ENCODE data around the gene SYNGR2.
A peak's percentile ranks its signal among the peaks of the same experiment; 100 is the strongest.

DNA sequence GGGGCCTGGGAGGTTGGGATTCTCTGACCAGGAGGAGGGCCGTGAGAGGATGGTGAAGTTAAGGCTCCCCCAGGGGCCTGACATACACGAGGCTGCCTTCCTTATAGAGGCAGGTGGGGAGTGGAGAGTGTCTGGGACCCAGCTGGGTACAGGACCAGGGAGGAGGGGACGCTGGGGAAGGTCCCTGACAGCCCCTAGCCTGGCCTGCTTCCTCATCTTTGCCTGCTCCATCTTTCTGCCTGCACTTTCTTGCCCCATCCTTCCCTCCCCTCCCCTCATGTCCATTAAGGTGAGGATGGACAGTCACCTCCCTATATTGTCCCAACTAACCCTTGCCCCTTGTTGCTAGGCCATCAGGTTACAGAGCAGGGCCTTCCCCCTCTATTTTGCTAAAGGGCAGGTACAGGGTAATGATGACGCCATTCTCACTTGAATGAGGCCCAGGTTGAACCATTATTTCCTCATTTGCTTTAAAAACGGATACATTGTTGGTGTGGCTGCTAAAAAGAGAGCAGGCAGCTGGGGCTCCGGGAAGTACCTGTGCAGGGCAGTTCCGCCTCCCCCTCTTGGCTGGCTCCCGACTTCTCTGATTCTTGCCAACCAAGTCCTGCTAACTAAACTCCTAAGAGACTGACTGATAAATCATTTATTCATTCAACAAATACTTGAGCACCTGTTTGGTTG, 20.9 kb upstream of the SYNGR2 start:
- TF ChIP-seq POLR2A (IDR thresholded peaks at IDR 0.05; ENCODE audit: low read depth, low read length): peak; percentile 50
- peak; percentile 63 for TF ChIP-seq SPI1 (IDR thresholded peaks at IDR 0.05; ENCODE audit: low read depth, low read length)
- no peak for TF ChIP-seq POLR2AphosphoS5 (IDR thresholded peaks at IDR 0.05; ENCODE audit: low read depth, low read length)
- TF ChIP-seq TAF1 (IDR thresholded peaks at IDR 0.05; ENCODE audit: low read depth, low read length): no peak; the same call in 1 of the 2 replicates
- TF ChIP-seq PAX5 (IDR thresholded peaks at IDR 0.05; ENCODE audit: insufficient read depth, low read length, severe bottlenecking): no peak
- 0 out of 2 replicates have a peak, but pooled peaks have one; percentile 60 for TF ChIP-seq POU2F2 (IDR thresholded peaks at IDR 0.05; ENCODE audit: low read depth, low read length)
